ENCODE data around the gene LRCH1. TPM values are rescaled to one million over a fixed set of nuclear protein-coding genes. Genes with fewer than 3 reads are reported as not detected.
"Not testable (repeated sequence)": the region's sequence is repeated elsewhere in the genome, so short reads cannot be mapped to it uniquely, and the experiment has no call there.

LRCH1 gene, protein sequence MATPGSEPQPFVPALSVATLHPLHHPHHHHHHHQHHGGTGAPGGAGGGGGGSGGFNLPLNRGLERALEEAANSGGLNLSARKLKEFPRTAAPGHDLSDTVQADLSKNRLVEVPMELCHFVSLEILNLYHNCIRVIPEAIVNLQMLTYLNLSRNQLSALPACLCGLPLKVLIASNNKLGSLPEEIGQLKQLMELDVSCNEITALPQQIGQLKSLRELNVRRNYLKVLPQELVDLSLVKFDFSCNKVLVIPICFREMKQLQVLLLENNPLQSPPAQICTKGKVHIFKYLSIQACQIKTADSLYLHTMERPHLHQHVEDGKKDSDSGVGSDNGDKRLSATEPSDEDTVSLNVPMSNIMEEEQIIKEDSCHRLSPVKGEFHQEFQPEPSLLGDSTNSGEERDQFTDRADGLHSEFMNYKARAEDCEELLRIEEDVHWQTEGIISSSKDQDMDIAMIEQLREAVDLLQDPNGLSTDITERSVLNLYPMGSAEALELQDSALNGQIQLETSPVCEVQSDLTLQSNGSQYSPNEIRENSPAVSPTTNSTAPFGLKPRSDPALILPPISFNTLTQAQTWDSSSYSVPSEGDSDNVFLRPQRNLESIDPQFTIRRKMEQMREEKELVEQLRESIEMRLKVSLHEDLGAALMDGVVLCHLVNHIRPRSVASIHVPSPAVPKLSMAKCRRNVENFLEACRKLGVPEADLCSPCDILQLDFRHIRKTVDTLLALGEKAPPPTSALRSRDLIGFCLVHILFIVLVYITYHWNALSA
- 17.1 TPM for total RNA-seq

DNA sequence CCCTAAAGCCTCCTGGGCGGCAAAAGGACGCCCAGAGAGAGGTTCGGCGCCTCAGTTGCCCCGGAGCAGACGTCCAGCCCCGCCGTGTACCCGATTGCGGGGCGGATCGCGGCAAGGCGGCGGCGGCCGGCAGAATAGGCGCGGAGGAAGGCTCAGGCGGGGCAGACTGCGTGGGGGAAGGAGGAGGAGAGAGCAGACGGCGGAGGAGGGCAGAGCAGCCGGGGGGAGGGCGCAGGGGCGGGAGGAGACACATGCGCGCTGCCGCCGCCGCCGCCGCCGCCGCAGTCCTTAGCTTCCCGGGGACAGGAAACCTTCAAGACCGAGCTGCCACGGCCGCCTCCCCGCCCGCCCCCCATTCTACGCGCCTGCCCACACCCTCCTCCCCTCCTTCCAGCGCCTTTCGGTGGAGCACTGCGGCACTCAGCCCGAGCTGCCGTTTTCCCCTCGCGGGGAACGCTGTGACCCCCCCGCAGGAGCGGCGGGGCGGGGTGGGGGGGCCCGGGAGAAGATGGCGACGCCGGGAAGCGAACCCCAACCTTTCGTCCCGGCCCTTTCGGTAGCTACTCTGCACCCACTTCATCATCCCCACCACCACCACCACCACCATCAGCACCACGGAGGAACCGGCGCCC lies at the start of gene LRCH1:
TSS of gene LRCH1 (plus strand) at position 282 of the 632 bp plus-strand sequence. CDS start at position 509, 227 bp downstream.
- no peak for FAIRE-seq
- DNase-seq (ENCODE audit: low spot score in 2 of 2), result peak; percentile 77 to 84

GRCh38 chr13:46504036-46504435 lies 48.9 kb upstream of the LRCH1 start:
- no peak for FAIRE-seq

GRCh38 chr13:46507981-46508380 lies 45.0 kb upstream of the LRCH1 start:
- FAIRE-seq (no peak), DNase-seq (ENCODE audit: low spot score in 2 of 2) (no peak)

More at GRCh38 chr13:46504036-46504435, 48.9 kb upstream of the LRCH1 start:
- DNase-seq (ENCODE audit: low spot score in 2 of 2), result no peak

DNA sequence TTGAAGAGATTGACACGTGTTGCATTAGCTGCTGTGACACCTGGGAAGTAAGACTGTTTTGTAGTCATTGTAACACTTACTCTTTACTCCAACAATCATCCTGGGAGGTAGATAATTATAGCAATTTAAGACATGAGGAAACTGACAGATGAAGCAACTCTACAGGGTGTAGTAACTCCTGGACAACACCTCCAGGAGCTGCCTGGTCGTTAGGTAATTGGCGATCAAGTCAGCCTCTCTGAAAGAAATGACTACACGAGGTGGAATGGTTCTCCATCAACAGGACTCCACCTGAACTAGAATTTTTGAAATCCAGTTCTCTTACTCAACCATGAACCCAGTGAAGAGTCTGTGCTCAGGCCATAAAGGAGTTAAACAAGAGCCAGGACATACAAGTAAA lies 43.0 kb upstream of the LRCH1 start:
- DNase-seq (ENCODE audit: low spot score in 2 of 2) (no peak), FAIRE-seq (no peak)

- FAIRE-seq (no peak), DNase-seq (ENCODE audit: low spot score in 2 of 2) (no peak)
Measured at GRCh38 chr13:46515803-46516202, 37.2 kb upstream of the LRCH1 start.

- DNase-seq (ENCODE audit: low spot score in 2 of 2) (peak in 1 of 2 donors; percentile 19), FAIRE-seq (no peak)
Measured at GRCh38 chr13:46516599-46517338, 36.2 kb upstream of the LRCH1 start.

DNA sequence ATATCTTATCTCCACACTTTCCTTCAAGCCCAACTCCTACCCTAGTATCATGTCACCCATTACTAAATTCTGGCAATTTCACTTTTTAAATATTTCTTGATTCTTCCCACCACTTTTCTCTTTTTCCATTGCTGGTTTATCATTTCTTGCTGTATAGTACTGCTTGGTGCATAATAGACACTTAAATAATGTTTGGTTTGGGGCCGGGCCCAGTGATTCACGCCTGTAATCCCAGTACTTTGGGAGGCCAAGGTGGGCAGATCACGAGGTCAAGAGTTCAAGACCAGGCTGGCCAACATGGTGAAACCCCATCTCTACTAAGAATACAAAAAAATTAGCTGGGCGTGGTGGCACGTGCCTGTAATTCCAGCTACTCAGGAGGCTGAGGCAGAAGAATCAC lies 35.2 kb upstream of the LRCH1 start:
- FAIRE-seq; DNase-seq (ENCODE audit: low spot score in 2 of 2): not testable (repeated sequence)

GRCh38 chr13:46519182-46519581 lies 33.8 kb upstream of the LRCH1 start:
- FAIRE-seq, result no peak
- DNase-seq (ENCODE audit: low spot score in 2 of 2), result no peak

DNA sequence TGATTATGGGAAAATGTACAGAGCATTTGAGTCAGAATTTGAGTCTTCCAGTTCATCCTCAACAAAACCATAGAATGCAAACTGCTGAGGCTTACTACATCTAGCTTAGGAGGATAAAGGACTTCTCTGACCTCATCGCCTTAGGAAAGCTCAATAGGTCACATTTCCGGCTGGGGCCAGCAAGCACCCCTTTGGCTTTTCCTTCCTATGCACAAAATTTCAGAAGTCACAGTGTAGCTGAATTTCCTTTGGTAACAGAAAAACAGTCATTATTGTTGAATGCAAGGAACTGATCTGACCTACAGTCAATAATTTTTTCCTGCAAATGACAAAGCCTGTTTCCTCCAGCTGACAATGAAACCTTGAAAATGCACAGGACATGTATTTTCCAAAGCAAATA lies 32.8 kb upstream of the LRCH1 start:
- DNase-seq (ENCODE audit: low spot score in 2 of 2) (no peak), FAIRE-seq (no peak)

DNA sequence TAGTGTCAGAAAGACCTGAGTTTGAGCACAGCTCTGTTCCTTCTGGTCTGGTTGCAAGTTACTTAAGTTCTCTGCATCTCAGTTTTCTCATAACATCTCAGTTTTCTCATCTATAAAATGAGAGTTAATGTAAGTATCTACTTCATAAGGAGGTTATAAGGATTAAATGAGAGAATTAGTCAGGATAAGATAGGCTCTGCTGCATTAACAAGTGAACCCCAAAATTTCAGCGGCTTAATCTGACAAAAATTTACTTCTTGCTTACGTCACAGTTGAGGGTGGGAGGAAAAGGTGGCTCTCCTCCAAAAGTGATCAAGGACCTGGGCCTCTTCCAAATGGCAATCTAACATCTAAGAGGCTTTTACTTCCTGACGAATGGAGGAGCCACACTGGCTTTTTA lies 31.5 kb upstream of the LRCH1 start:
- no peak for FAIRE-seq
- no peak for DNase-seq (ENCODE audit: low spot score in 2 of 2)

GRCh38 chr13:46521921-46522747 lies 30.8 kb upstream of the LRCH1 start:
- no peak for DNase-seq (ENCODE audit: low spot score in 2 of 2)
- no peak for FAIRE-seq

- no peak for DNase-seq (ENCODE audit: low spot score in 2 of 2)
- FAIRE-seq, result no peak
Measured at GRCh38 chr13:46522748-46523030, 30.3 kb upstream of the LRCH1 start.

GRCh38 chr13:46523972-46524752 lies 28.8 kb upstream of the LRCH1 start:
- FAIRE-seq, result no peak
- DNase-seq (ENCODE audit: low spot score in 2 of 2), result peak in 1 of 2 donors; percentile 27

GRCh38 chr13:46526100-46526735 lies 26.8 kb upstream of the LRCH1 start:
- no peak for FAIRE-seq
- DNase-seq (ENCODE audit: low spot score in 2 of 2), result no peak

GRCh38 chr13:46526740-46527139 lies 26.2 kb upstream of the LRCH1 start:
- FAIRE-seq, result no peak
- DNase-seq (ENCODE audit: low spot score in 2 of 2), result no peak

- DNase-seq (ENCODE audit: low spot score in 2 of 2), result no peak
- no peak for FAIRE-seq
Measured at GRCh38 chr13:46527237-46527636, 25.7 kb upstream of the LRCH1 start.

- FAIRE-seq, result no peak
Measured at GRCh38 chr13:46529216-46529919, 23.6 kb upstream of the LRCH1 start.

More at GRCh38 chr13:46529216-46529919, 23.6 kb upstream of the LRCH1 start:
- no peak for DNase-seq (ENCODE audit: low spot score in 2 of 2)
